Neuronal stem cell (in vitro differentiated cells): Measurements from ENCODE around the gene DIO1.

Experiments used
- DNase-seq: peaks from one replicate; pipeline ENCODE4 v3.0.0-alpha.2; 2013; ENCODE audit warnings: low spot score
- H2AFZ ChIP-seq: one replicate; pipeline ENCODE4 v1.6.1; 2013; ENCODE audit warnings: mild to moderate bottlenecking, low read length, inconsistent platforms
- H2AK5ac ChIP-seq: 2 replicates; pipeline ENCODE4 v1.6.1; 2013; ENCODE audit warnings: low read depth, mild to moderate bottlenecking, inconsistent platforms, low read length, moderate library complexity, mixed read lengths
- H2BK120ac ChIP-seq: 2 replicates; pipeline ENCODE4 v1.6.1; 2013; ENCODE audit warnings: low read depth, mild to moderate bottlenecking, inconsistent platforms, low read length, moderate library complexity, mixed read lengths
- H2BK12ac ChIP-seq: one replicate; pipeline ENCODE4 v1.6.1; 2013; ENCODE audit warnings: low read length, inconsistent platforms
- H2BK15ac ChIP-seq: 2 replicates; pipeline ENCODE4 v1.6.1; 2013; ENCODE audit warnings: mild to moderate bottlenecking, low read length, inconsistent platforms, mixed read lengths
- H2BK5ac ChIP-seq: one replicate; pipeline ENCODE4 v1.6.1; 2013; ENCODE audit warnings: inconsistent platforms, mild to moderate bottlenecking, low read length, moderate library complexity
- H3K14ac ChIP-seq: one replicate; pipeline ENCODE4 v1.6.1; 2013; ENCODE audit warnings: low read length, inconsistent platforms
- H3K18ac ChIP-seq: 2 replicates; pipeline ENCODE4 v1.6.1; 2013; ENCODE audit warnings: low read length, inconsistent platforms
- H3K23ac ChIP-seq: 2 replicates; pipeline ENCODE4 v1.6.1; 2013; ENCODE audit warnings: low read depth, mild to moderate bottlenecking, mixed read lengths, low read length, inconsistent platforms; ENCODE audit not compliant: poor library complexity
- H3K27ac ChIP-seq: replicated peaks from 3 replicates; pipeline ENCODE4 v1.5.1; 2013; ENCODE audit warnings: low read length, inconsistent platforms
- H3K27me3 ChIP-seq, 3 experiments: 2 replicates each; pipeline ENCODE4 v1.6.1; 2013; ENCODE audit warnings: low read length in 3 of 3, mild to moderate bottlenecking in 2 of 3, inconsistent platforms in 1 of 3, low read depth in 1 of 3, mixed read lengths in 1 of 3, moderate library complexity in 1 of 3; ENCODE audit not compliant: control insufficient read depth in 3 of 3, insufficient read depth in 3 of 3
- H3K36me3 ChIP-seq, 2 donors: replicated peaks in 1 of 2; 2 replicates each; pipeline ENCODE4 v1.6.1; 2013; ENCODE audit warnings: low read length in 2 of 2; ENCODE audit not compliant: control insufficient read depth in 2 of 2, insufficient read depth in 2 of 2
- H3K4ac ChIP-seq: 2 replicates; pipeline ENCODE4 v1.6.1; 2013; ENCODE audit warnings: inconsistent platforms, mild to moderate bottlenecking, low read length, moderate library complexity
- H3K4me1 ChIP-seq, 2 donors: 1 replicate in 1 of 2; 2 replicates in 1 of 2; pipeline ENCODE4 v1.6.1; 2013; ENCODE audit warnings: low read length in 2 of 2, low read depth in 1 of 2; ENCODE audit not compliant: control insufficient read depth in 2 of 2, insufficient read depth in 1 of 2
- H3K4me2 ChIP-seq: one replicate; pipeline ENCODE4 v1.6.1; 2013; ENCODE audit warnings: mild to moderate bottlenecking, low read length, inconsistent platforms; ENCODE audit not compliant: insufficient read depth, poor library complexity, severe bottlenecking
- H3K4me3 ChIP-seq, 2 donors: 2 replicates each; pipeline ENCODE4 v1.5.1; 2013; ENCODE audit warnings: low read length in 2 of 2, mild to moderate bottlenecking in 2 of 2, inconsistent platforms in 1 of 2, moderate library complexity in 1 of 2
- H3K79me1 ChIP-seq: one replicate; pipeline ENCODE4 v1.6.1; 2013; ENCODE audit warnings: low read depth, mild to moderate bottlenecking, inconsistent platforms, low read length, moderate library complexity
- H3K9ac ChIP-seq: one replicate; pipeline ENCODE4 v1.6.1; 2013; ENCODE audit warnings: mild to moderate bottlenecking, low read depth, low read length, inconsistent platforms; ENCODE audit not compliant: poor library complexity
- H3K9me3 ChIP-seq, 2 donors: replicated peaks in 1 of 2; 2 replicates each; pipeline versions ENCODE3 to v1.6.1; 2013; ENCODE audit warnings: low read length in 2 of 2, mild to moderate bottlenecking in 2 of 2, inconsistent platforms in 1 of 2, low read depth in 1 of 2, mixed read lengths in 1 of 2, moderate library complexity in 1 of 2; ENCODE audit not compliant: control insufficient read depth in 2 of 2, insufficient read depth in 1 of 2
- H4K8ac ChIP-seq: one replicate; pipeline ENCODE4 v1.6.1; 2013; ENCODE audit warnings: low read depth, mild to moderate bottlenecking, inconsistent platforms, low read length, moderate library complexity
- H4K91ac ChIP-seq: one replicate; pipeline ENCODE4 v1.6.1; 2013; ENCODE audit warnings: low read length, low read depth, mild to moderate bottlenecking, inconsistent platforms; ENCODE audit not compliant: poor library complexity
- whole genome bisulfite sequencing, 2 donors: extraction: QIAGEN DNeasy Blood & Tissue Kit; methylation state at CpG; one replicate each; pipeline ENCODE4 v1.1.7; 2013; ENCODE audit warnings: missing lambda C conversion rate in 2 of 2, mixed read lengths in 1 of 2; ENCODE audit not compliant: insufficient read length in 2 of 2, insufficient replicate concordance in 1 of 2; ENCODE audit errors: extremely low coverage in 2 of 2; 5-methylcytosine and 5-hydroxymethylcytosine counted together

Gene DIO1

GRCh38 chr1:53919675-53920066 is 25.7 kb downstream of the DIO1 start:
- no peak overlapping the region for H4K8ac ChIP-seq
- H3K79me1 ChIP-seq: no peaks in the 10 kb centered on the region
- H2BK120ac ChIP-seq: no peak overlapping the region
- H2BK15ac ChIP-seq: no peak overlapping the region
- no peak overlapping the region for H3K4me2 ChIP-seq
- no peak overlapping the region for H4K91ac ChIP-seq
- H3K4ac ChIP-seq: no peak overlapping the region
- no peak overlapping the region for H3K9ac ChIP-seq
- no peaks in the 10 kb centered on the region for H3K27me3 ChIP-seq
- no CpG with 5 or more reads among the region's 3 CpGs for WGBS, 2 donors
- peaks cover 0 to 15% of the 10 kb centered on the region in 2 donors for H3K9me3 ChIP-seq
- H3K18ac ChIP-seq: no peak overlapping the region
- H2AK5ac ChIP-seq: no peak overlapping the region
- H3K23ac ChIP-seq: no peak overlapping the region
- no peak for DNase-seq
- no peak overlapping the region for H2BK5ac ChIP-seq
- H3K4me3 ChIP-seq: no peak overlapping the region
- no peak overlapping the region for H3K14ac ChIP-seq
- no peak overlapping the region for H3K27ac ChIP-seq
- H3K4me1 ChIP-seq: peaks cover 0 to 2% of the 10 kb centered on the region in 2 donors
- H2BK12ac ChIP-seq: no peak overlapping the region
- H2AFZ ChIP-seq: no peak overlapping the region
- peaks cover 3 to 80% of the 10 kb centered on the region in 2 donors for H3K36me3 ChIP-seq

- no peaks in the 10 kb centered on the region for H3K27me3 ChIP-seq
- H2BK5ac ChIP-seq: no peak overlapping the region
- H3K36me3 ChIP-seq: peaks cover 4 to 94% of the 10 kb centered on the region in 2 donors
- H2BK12ac ChIP-seq: no peak overlapping the region
- H3K23ac ChIP-seq: no peak overlapping the region
- H2BK120ac ChIP-seq: no peak overlapping the region
- H4K8ac ChIP-seq: no peak overlapping the region
- peaks cover 3 to 7% of the 10 kb centered on the region in 2 donors for H3K9me3 ChIP-seq
- no peak overlapping the region for H2AK5ac ChIP-seq
- H3K14ac ChIP-seq: no peak overlapping the region
- peaks cover 0 to 2% of the 10 kb centered on the region in 2 donors for H3K4me1 ChIP-seq
- no peaks in the 10 kb centered on the region for H3K79me1 ChIP-seq
- H2BK15ac ChIP-seq: no peak overlapping the region
- no peak overlapping the region for H3K18ac ChIP-seq
- no CpG with 5 or more reads among the region's 2 CpGs for WGBS, 2 donors
- H3K27ac ChIP-seq: no peak overlapping the region
- H3K4me2 ChIP-seq: no peak overlapping the region
- H3K4me3 ChIP-seq: no peak overlapping the region
- no peak overlapping the region for H2AFZ ChIP-seq
- DNase-seq: no peak
- H3K4ac ChIP-seq: no peak overlapping the region
- no peak overlapping the region for H4K91ac ChIP-seq
- no peak overlapping the region for H3K9ac ChIP-seq
Observed at GRCh38 chr1:53927376-53927881, 33.4 kb downstream of the DIO1 start.

- peaks cover 7 to 91% of the 10 kb centered on the region in 2 donors for H3K36me3 ChIP-seq
- no CpG with 5 or more reads among the region's 2 CpGs for WGBS, 2 donors
- H2BK5ac ChIP-seq: no peak overlapping the region
- no peaks in the 10 kb centered on the region for H3K79me1 ChIP-seq
- no peak overlapping the region for H3K18ac ChIP-seq
- H3K14ac ChIP-seq: no peak overlapping the region
- H3K23ac ChIP-seq: no peak overlapping the region
- H3K4me3 ChIP-seq: no peak overlapping the region
- H4K8ac ChIP-seq: no peak overlapping the region
- H3K4ac ChIP-seq: no peak overlapping the region
- no peak overlapping the region for H2AK5ac ChIP-seq
- no peak overlapping the region for H2BK15ac ChIP-seq
- H2BK12ac ChIP-seq: no peak overlapping the region
- DNase-seq: no peak
- no peaks in the 10 kb centered on the region for H3K4me1 ChIP-seq
- H2AFZ ChIP-seq: no peak overlapping the region
- no peak overlapping the region for H3K4me2 ChIP-seq
- H3K27ac ChIP-seq: no peak overlapping the region
- no peak overlapping the region for H4K91ac ChIP-seq
- no peaks in the 10 kb centered on the region for H3K27me3 ChIP-seq
- peaks cover 5 to 24% of the 10 kb centered on the region in 2 donors for H3K9me3 ChIP-seq
- no peak overlapping the region for H2BK120ac ChIP-seq
- no peak overlapping the region for H3K9ac ChIP-seq
Observed at GRCh38 chr1:53929246-53929960, 35.4 kb downstream of the DIO1 start.

- no peak overlapping the region for H3K23ac ChIP-seq
- peaks cover 9 to 35% of the 10 kb centered on the region in 2 donors for H3K9me3 ChIP-seq
- H3K79me1 ChIP-seq: no peaks in the 10 kb centered on the region
- no peak overlapping the region for H4K91ac ChIP-seq
- no peak overlapping the region for H2AFZ ChIP-seq
- WGBS, 2 donors: no CpG with 5 or more reads among the region's 3 CpGs
- H3K36me3 ChIP-seq: peaks cover 11 to 94% of the 10 kb centered on the region in 2 donors
- no peak overlapping the region for H2BK15ac ChIP-seq
- no peak overlapping the region for H2BK5ac ChIP-seq
- no peak overlapping the region for H3K4me3 ChIP-seq
- no peak overlapping the region for H2BK12ac ChIP-seq
- H3K27me3 ChIP-seq: no peaks in the 10 kb centered on the region
- H3K4me2 ChIP-seq: no peak overlapping the region
- DNase-seq: no peak
- H4K8ac ChIP-seq: no peak overlapping the region
- H3K18ac ChIP-seq: no peak overlapping the region
- H3K14ac ChIP-seq: no peak overlapping the region
- no peaks in the 10 kb centered on the region for H3K4me1 ChIP-seq
- no peak overlapping the region for H3K9ac ChIP-seq
- H2BK120ac ChIP-seq: no peak overlapping the region
- no peak overlapping the region for H3K27ac ChIP-seq
- no peak overlapping the region for H2AK5ac ChIP-seq
- H3K4ac ChIP-seq: no peak overlapping the region
Observed at GRCh38 chr1:53930932-53931331, 36.9 kb downstream of the DIO1 start.
